HepG2 (cell line): Measurements from ENCODE around the gene IL16. TPM values are rescaled to one million over a fixed set of nuclear protein-coding genes. Genes with fewer than 3 reads are reported as not detected.

Experiments
- ATAC-seq: fragments of 200-7000 bp; cut with Tn5 transposase; 3 replicates; pipeline ENCODE4 v1.9.1; 2020; ENCODE audit warnings: mild to moderate bottlenecking, moderate library complexity
- BruUV-seq: library from RNA; stranded (reverse); fragments of 400-500 nt; replicated peaks from 2 replicates; lab custom pipeline; 2021; lab: Mats Ljungman, UMichigan
- CTCF ChIA-PET: fragments of 300-600 bp; formaldehyde crosslinking; extraction: SDS; loops from one replicate; lab custom pipeline; 2021; ENCODE audit warnings: low total read pairs, inconsistent platforms, low intra/inter-chr PET ratio; lab: Yijun Ruan, JAX
- POLR2A ChIA-PET: fragments of 350-600 bp; sonication (Branson Sonifier 250); formaldehyde crosslinking; loops from one replicate; lab custom pipeline; 2020; ENCODE audit warnings: antibody characterized with exemption, inconsistent platforms; lab: Yijun Ruan, JAX
- DNase-seq: peaks from one replicate; pipeline ENCODE4 v3.0.0-alpha.2; 2015; ENCODE audit warnings: low spot score
- FAIRE-seq: peaks from 3 replicates; lab custom pipeline; 2011; peaks lifted over from hg19 to GRCh38; lab: Jason Lieb, UNC
- H2AFZ ChIP-seq: one replicate; pipeline ENCODE4 v1.6.1; 2011; ENCODE audit warnings: low read length, inconsistent platforms
- H3K27ac ChIP-seq: fragments of 300-600 bp; 3 replicates; pipeline ENCODE4 v1.8.0; 2011; ENCODE audit warnings: mixed run types, mild to moderate bottlenecking, mixed read lengths, low read length, inconsistent platforms; ENCODE audit not compliant: insufficient read depth; ENCODE audit errors: extremely low read length
- H3K27me3 ChIP-seq, 2 experiments: fragments of 200-600 bp in 1 of 2; 2 replicates in 1 of 2; 3 replicates in 1 of 2; pipeline versions ENCODE4 v1.6.0 to v1.8.0; 2011; ENCODE audit warnings: low read length in 2 of 2, mild to moderate bottlenecking in 2 of 2, moderate library complexity in 2 of 2, inconsistent platforms in 1 of 2; ENCODE audit not compliant: insufficient read depth in 2 of 2, control insufficient read depth in 1 of 2
- H3K36me3 ChIP-seq, 2 experiments: fragments of 200-600 bp in 1 of 2; replicated peaks in 1 of 2; 2 replicates in 1 of 2; 3 replicates in 1 of 2; pipeline versions ENCODE4 v1.5.1 to v1.8.0; 2011; ENCODE audit warnings: low read length in 2 of 2, inconsistent platforms in 1 of 2; ENCODE audit not compliant: insufficient read depth in 2 of 2, control insufficient read depth in 1 of 2
- H3K4me1 ChIP-seq: 2 replicates; pipeline ENCODE4 v1.5.1; 2012; ENCODE audit warnings: low read length, inconsistent platforms; ENCODE audit not compliant: insufficient read depth
- H3K4me2 ChIP-seq: 2 replicates; pipeline ENCODE4 v1.6.0; 2011; ENCODE audit warnings: low read depth, low read length, inconsistent platforms
- H3K4me3 ChIP-seq, 3 experiments: fragments of 200-600 bp in 1 of 3; sonication (generic), shearing (Covaris generic) in 1 of 3; replicated peaks in 1 of 3; 2 replicates each; pipeline ENCODE4 v1.5.1; 2011 to 2016; ENCODE audit warnings: low read length in 3 of 3, inconsistent platforms in 2 of 3, low read depth in 2 of 3, mild to moderate bottlenecking in 2 of 3, control low read depth in 1 of 3, mixed read lengths in 1 of 3; ENCODE audit not compliant: insufficient read depth in 1 of 3
- H3K79me2 ChIP-seq: one replicate; pipeline ENCODE4 v1.6.1; 2011; ENCODE audit warnings: low read length, inconsistent platforms; ENCODE audit not compliant: insufficient read depth
- H3K9ac ChIP-seq: 2 replicates; pipeline ENCODE4 v1.6.0; 2011; ENCODE audit warnings: mild to moderate bottlenecking, low read depth, low read length, inconsistent platforms; ENCODE audit not compliant: insufficient read depth
- H3K9me3 ChIP-seq: 2 replicates; pipeline ENCODE4 v1.5.1; 2012; ENCODE audit warnings: mild to moderate bottlenecking, low read length
- H4K20me1 ChIP-seq: 2 replicates; pipeline ENCODE4 v1.6.0; 2011; ENCODE audit warnings: inconsistent platforms, mild to moderate bottlenecking, low read length, moderate library complexity; ENCODE audit not compliant: insufficient read depth
- ATAD3A ChIP-seq: sonication (generic); formaldehyde crosslinking; IDR thresholded peaks from 2 replicates; pipeline ENCODE4 v1.4.0; 2020; ENCODE audit warnings: missing genetic modification reagents
- FOXA1 ChIP-seq, 2 experiments: fragments of 450-650 bp in 1 of 2; sonication (generic) in 1 of 2; formaldehyde crosslinking in 1 of 2; IDR thresholded peaks; 2 replicates each; pipeline versions ENCODE4 v1.4.0 to v1.6.1; 2016 to 2020; ENCODE audit warnings: missing genetic modification reagents in 1 of 2
- MIXL1 ChIP-seq: IDR thresholded peaks from 2 replicates; pipeline ENCODE4 v1.6.1; 2016
- RNF2 ChIP-seq: fragments of 450-650 bp; conservative IDR thresholded peaks from 2 replicates; pipeline ENCODE4 v1.6.1; 2016; ENCODE audit warnings: low read depth
- ZBTB8A ChIP-seq: sonication (generic); formaldehyde crosslinking; IDR thresholded peaks from 2 replicates; pipeline ENCODE4 v1.4.0; 2020; ENCODE audit warnings: mild to moderate bottlenecking, low read depth, missing genetic modification reagents, borderline replicate concordance
- ZNF20 ChIP-seq: sonication (generic); formaldehyde crosslinking; IDR thresholded peaks from 2 replicates; pipeline ENCODE4 v1.4.0; 2020; ENCODE audit warnings: mild to moderate bottlenecking, moderate library complexity, missing genetic modification reagents
- ZNF513 ChIP-seq: sonication (generic); formaldehyde crosslinking; conservative IDR thresholded peaks from 2 replicates; pipeline ENCODE4 v1.5.0; 2020; ENCODE audit warnings: missing genetic modification reagents
- ZNF746 ChIP-seq: sonication (generic); formaldehyde crosslinking; IDR thresholded peaks from 2 replicates; pipeline ENCODE4 v1.8.0; 2022; ENCODE audit warnings: mild to moderate bottlenecking, missing genetic modification reagents
- ZNF788 ChIP-seq: sonication (generic); formaldehyde crosslinking; IDR thresholded peaks from 2 replicates; pipeline ENCODE4 v1.5.0; 2020; ENCODE audit warnings: mild to moderate bottlenecking, missing genetic modification reagents, borderline replicate concordance
- WGBS: methylation state at CpG from one replicate; pipeline ENCODE4 v1.1.6; 2017; ENCODE audit warnings: low lambda C conversion rate; 5-methylcytosine and 5-hydroxymethylcytosine counted together
- in situ Hi-C: cut with HindIII; loops from 2 replicates; pipeline ENCODE4 v1.10.0; 2017; ENCODE audit warnings: low pct_unique_long_range_greater_than_20kb; ENCODE audit not compliant: extremely low pct_ligation_motif_present
- intact Hi-C: fragments of 100-400 bp; cut with micrococcal nuclease; formaldehyde crosslinking; loops from one replicate; pipeline ENCODE4 v1.10.0; 2022; ENCODE audit not compliant: unreplicated experiment
- polyA plus RNA-seq, 8 experiments: library from polyadenylated mRNA; depleted of rRNA in 3 of 8; stranded (reverse) in 7 of 8; unstranded in 1 of 8; fragments of >200 nt; fragmentation: Illumina TruSeq in 4 of 8; extraction: Trizol in 4 of 8; gene quantifications; 2 replicates each; pipeline versions ENCODE4 v1.2.1 to v1.2.3, GENCODE V29; 2011 to 2016; ENCODE audit warnings: low read depth in 4 of 8, missing spikeins in 1 of 8, mixed read lengths in 1 of 8; ENCODE audit not compliant: insufficient read depth in 1 of 8
- total RNA-seq, 5 experiments: library from RNA; depleted of rRNA; stranded (reverse); fragments of >200 nt; fragmentation: Illumina TruSeq; extraction: Trizol; gene quantifications; 2 replicates each; pipeline ENCODE4 v1.2.3, GENCODE V29; 2016; ENCODE audit warnings: low read depth in 1 of 5
- TF ChIP-seq, protein P1 (sequence below): sonication (generic); formaldehyde crosslinking; IDR thresholded peaks from 2 replicates; pipeline ENCODE4 v1.5.1; 2020; ENCODE audit warnings: mild to moderate bottlenecking, moderate library complexity, missing genetic modification reagents
- TF ChIP-seq, protein P2 (sequence below): sonication (generic); formaldehyde crosslinking; IDR thresholded peaks from 2 replicates; pipeline ENCODE4 v1.9.0; 2021; ENCODE audit warnings: missing genetic modification reagents, borderline replicate concordance
- TF ChIP-seq, protein P3 (sequence below): sonication (generic); formaldehyde crosslinking; IDR thresholded peaks from 2 replicates; pipeline ENCODE4 v1.4.0; 2020; ENCODE audit warnings: missing genetic modification reagents

The IL16 gene
- total and polyA plus RNA-seq, 2 of the 13 experiments (the other 11 are each of a cell fraction or from before 2014, with no cell fraction given), result 0.03 TPM; not detected in 1

DNA sequence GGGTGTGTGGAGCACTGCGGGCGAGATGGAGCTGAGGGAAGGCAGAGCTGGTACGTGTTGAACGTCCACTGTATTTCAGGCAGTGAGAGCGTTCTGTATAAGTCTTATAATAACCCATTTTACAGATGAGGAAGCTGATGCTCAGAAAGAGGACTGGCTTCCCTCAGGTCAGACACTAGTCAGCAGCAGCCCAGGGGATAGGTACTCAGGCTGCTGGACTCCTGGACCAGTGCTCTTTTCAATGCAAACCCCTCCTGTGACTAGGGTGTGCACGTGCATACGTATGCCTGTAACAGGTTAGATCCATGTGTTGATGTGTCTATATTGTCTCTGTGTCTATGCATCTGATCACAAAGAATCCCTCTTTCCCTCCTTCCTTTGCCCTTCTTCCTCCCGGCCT, 8.3 kb upstream of the IL16 start:
- Histone ChIP-seq H2AFZ (no peak overlapping the region), H3K79me2 (no peaks in the 10 kb centered on the region), H3K4me3 (no peak overlapping the region), H3K36me3 (no peaks in the 10 kb centered on the region), H3K4me1 (no peaks in the 10 kb centered on the region), H3K27me3 (peaks cover 0 to 8% of the 10 kb centered on the region in 2 experiments; a peak in 1 of 5 replicates), H3K9me3 (no peaks in the 10 kb centered on the region), H4K20me1 (no peaks in the 10 kb centered on the region), H3K27ac (no peak overlapping the region), H3K9ac (no peak overlapping the region), H3K4me2 (no peak overlapping the region)
- ChIA-PET CTCF (no interaction called here), POLR2A (no interaction called here)
- in situ Hi-C loops (no loop called here), intact Hi-C loops (no loop called here)
- WGBS, result 8% methylated on average over 7 of the region's 8 CpGs
- FAIRE-seq (no peak), DNase-seq (no peak), ATAC-seq (no peak)
- no peak for TF ChIP-seq ZBTB8A
- TF ChIP-seq ATAD3A (CRISPR knock-in tag), result no peak
- TF ChIP-seq, protein P1, sequence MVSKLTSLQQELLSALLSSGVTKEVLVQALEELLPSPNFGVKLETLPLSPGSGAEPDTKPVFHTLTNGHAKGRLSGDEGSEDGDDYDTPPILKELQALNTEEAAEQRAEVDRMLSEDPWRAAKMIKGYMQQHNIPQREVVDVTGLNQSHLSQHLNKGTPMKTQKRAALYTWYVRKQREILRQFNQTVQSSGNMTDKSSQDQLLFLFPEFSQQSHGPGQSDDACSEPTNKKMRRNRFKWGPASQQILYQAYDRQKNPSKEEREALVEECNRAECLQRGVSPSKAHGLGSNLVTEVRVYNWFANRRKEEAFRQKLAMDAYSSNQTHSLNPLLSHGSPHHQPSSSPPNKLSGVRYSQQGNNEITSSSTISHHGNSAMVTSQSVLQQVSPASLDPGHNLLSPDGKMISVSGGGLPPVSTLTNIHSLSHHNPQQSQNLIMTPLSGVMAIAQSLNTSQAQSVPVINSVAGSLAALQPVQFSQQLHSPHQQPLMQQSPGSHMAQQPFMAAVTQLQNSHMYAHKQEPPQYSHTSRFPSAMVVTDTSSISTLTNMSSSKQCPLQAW (CRISPR knock-in tag), result no peak
- TF ChIP-seq ZNF20 (CRISPR knock-in tag), result no peak
- TF ChIP-seq, protein P2, sequence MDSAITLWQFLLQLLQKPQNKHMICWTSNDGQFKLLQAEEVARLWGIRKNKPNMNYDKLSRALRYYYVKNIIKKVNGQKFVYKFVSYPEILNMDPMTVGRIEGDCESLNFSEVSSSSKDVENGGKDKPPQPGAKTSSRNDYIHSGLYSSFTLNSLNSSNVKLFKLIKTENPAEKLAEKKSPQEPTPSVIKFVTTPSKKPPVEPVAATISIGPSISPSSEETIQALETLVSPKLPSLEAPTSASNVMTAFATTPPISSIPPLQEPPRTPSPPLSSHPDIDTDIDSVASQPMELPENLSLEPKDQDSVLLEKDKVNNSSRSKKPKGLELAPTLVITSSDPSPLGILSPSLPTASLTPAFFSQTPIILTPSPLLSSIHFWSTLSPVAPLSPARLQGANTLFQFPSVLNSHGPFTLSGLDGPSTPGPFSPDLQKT (CRISPR knock-in tag), result no peak
- no peak for TF ChIP-seq MIXL1 (CRISPR knock-in tag)
- no peak for TF ChIP-seq ZNF513 (CRISPR knock-in tag)
- no peak for TF ChIP-seq ZNF746 (CRISPR knock-in tag)
- TF ChIP-seq ZNF788, result no peak
- TF ChIP-seq, protein P3, sequence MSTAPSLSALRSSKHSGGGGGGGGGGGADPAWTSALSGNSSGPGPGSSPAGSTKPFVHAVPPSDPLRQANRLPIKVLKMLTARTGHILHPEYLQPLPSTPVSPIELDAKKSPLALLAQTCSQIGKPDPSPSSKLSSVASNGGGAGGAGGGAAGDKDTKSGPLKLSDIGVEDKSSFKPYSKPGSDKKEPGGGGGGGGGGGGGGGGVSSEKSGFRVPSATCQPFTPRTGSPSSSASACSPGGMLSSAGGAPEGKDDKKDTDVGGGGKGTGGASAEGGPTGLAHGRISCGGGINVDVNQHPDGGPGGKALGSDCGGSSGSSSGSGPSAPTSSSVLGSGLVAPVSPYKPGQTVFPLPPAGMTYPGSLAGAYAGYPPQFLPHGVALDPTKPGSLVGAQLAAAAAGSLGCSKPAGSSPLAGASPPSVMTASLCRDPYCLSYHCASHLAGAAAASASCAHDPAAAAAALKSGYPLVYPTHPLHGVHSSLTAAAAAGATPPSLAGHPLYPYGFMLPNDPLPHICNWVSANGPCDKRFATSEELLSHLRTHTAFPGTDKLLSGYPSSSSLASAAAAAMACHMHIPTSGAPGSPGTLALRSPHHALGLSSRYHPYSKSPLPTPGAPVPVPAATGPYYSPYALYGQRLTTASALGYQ (CRISPR knock-in tag), result no peak
- TF ChIP-seq RNF2, result no peak
- no peak for TF ChIP-seq FOXA1 (IDR thresholded peaks at IDR 0.05)
- TF ChIP-seq FOXA1 (CRISPR knock-in tag; IDR thresholded peaks at IDR 0.05), result no peak
- BruUV-seq, result no TSS peak
